ENCODE results near the gene STMN3. TPM values are rescaled to one million over a fixed set of nuclear protein-coding genes. Genes with fewer than 3 reads are reported as not detected.

STMN3 gene
- total RNA-seq, 1 experiment from 2014 or later = 65.6 TPM

DNA sequence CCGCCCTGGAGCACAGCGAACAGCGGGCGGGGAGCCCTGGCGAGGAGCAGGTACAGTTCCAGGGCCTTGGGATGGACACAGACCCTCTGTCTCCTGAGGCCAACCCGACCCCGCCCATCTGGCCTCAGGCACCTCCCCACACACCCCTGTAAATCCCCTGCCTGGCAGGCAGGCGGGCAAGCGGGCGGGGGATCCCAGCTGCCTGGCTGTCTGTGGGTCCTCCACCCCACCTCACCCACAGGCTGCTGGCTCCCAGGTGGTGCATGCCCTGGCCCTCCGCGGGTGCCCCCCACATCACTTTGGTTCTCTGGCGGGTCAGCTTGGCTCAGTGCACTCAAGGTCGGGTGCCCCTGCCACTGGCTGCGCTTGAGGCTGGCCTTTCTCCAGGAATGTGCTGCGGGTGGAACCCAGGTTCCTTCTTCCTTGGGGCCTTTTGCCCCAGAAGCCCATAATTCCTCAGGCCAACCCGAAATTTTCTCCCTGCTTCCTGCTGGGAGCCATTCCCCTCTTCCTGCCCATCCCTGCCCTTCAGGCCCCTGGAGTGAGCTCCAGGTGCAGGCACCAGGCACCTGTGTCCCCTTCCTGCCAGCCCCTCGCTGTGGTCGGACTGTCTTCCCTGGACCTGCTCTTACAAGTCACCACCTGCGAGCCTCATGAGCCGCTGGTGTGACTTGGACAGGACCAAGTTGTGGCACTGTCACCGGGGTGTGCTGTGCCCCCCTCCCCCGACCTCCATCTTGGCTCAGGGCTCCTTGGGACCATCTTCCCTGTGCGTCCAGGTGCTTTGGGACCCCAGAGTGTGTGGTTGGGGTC, 37.9 kb upstream of the STMN3 start (continued):
- TF ChIP-seq ERG (CRISPR knock-in tag; IDR thresholded peaks at IDR 0.05) = no peak

DNA sequence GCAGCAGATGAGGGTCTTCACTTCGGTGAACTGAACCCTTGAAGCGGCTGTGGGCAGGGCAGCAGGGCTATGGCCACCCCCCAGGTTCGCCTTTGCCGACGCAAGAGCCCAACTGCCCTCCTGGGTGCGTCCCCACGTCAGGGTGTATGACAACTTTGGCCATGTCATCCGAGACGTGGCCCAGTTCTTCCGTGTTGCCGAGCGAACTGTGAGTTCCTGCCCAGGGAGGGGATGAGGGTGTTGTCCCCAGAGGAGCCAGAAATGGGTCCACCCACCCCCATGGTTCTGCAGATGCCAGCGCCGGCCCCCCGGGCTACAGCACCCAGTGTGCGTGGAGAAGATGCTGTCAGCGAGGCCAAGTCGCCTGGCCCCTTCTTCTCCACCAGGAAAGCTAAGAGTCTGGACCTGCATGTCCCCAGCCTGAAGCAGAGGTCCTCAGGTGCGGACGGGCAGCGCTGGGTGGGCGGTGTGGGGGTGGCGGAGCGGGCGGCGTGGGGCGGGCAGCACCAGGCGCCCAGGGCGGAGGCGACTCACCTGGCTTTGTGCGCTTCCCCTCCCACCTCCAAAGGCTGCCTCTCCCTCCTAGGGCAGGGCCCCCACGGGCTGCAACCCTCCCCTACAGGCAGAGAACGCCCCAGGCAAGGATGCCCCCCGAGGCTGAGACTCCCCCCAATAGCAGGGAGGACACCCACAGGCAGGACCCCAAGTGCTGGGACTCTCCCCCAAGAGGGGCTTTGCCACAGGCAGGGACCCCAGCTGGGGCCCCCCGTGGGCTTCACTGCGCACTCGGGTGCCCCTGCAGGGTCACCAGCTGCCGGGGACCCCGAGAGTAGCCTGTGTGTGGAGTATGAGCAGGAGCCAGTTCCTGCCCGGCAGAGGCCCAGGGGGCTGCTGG, 37.0 kb upstream of the STMN3 start:
- Mint-ChIP-seq H3K4me3 (no peak overlapping the region), H3K36me3 (peaks cover 14% of the 10 kb centered on the region), H3K27ac (no peak overlapping the region), H3K9me3 (no peaks in the 10 kb centered on the region), H3K4me1 (no peaks in the 10 kb centered on the region), H3K27me3 (ENCODE audit: low read depth) (peaks cover 3% of the 10 kb centered on the region; the same call in 1 of the 2 replicates)
- ATAC-seq (no peak), DNase-seq (ENCODE audit: low spot score) (no peak)
- ChIA-PET POLR2A (no interaction called here), CTCF (no interaction called here)
- no peak for TF ChIP-seq SOX15 (CRISPR knock-in tag; IDR thresholded peaks at IDR 0.05)
- TF ChIP-seq, protein P1, sequence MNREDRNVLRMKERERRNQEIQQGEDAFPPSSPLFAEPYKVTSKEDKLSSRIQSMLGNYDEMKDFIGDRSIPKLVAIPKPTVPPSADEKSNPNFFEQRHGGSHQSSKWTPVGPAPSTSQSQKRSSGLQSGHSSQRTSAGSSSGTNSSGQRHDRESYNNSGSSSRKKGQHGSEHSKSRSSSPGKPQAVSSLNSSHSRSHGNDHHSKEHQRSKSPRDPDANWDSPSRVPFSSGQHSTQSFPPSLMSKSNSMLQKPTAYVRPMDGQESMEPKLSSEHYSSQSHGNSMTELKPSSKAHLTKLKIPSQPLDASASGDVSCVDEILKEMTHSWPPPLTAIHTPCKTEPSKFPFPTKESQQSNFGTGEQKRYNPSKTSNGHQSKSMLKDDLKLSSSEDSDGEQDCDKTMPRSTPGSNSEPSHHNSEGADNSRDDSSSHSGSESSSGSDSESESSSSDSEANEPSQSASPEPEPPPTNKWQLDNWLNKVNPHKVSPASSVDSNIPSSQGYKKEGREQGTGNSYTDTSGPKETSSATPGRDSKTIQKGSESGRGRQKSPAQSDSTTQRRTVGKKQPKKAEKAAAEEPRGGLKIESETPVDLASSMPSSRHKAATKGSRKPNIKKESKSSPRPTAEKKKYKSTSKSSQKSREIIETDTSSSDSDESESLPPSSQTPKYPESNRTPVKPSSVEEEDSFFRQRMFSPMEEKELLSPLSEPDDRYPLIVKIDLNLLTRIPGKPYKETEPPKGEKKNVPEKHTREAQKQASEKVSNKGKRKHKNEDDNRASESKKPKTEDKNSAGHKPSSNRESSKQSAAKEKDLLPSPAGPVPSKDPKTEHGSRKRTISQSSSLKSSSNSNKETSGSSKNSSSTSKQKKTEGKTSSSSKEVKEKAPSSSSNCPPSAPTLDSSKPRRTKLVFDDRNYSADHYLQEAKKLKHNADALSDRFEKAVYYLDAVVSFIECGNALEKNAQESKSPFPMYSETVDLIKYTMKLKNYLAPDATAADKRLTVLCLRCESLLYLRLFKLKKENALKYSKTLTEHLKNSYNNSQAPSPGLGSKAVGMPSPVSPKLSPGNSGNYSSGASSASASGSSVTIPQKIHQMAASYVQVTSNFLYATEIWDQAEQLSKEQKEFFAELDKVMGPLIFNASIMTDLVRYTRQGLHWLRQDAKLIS (CRISPR knock-in tag; IDR thresholded peaks at IDR 0.05; ENCODE audit: borderline replicate concordance) = no peak
- TF ChIP-seq SMAD3 (CRISPR knock-in tag; IDR thresholded peaks at IDR 0.05; ENCODE audit: borderline replicate concordance) = no peak
- TF ChIP-seq NR3C1 (CRISPR knock-in tag; conservative IDR thresholded peaks at IDR 0.05; ENCODE audit: low read depth) = no peak
- TF ChIP-seq TEAD1 (CRISPR knock-in tag; IDR thresholded peaks at IDR 0.05) = no peak
- TF ChIP-seq NR2C2 (CRISPR knock-in tag; IDR thresholded peaks at IDR 0.05) = no peak

DNA sequence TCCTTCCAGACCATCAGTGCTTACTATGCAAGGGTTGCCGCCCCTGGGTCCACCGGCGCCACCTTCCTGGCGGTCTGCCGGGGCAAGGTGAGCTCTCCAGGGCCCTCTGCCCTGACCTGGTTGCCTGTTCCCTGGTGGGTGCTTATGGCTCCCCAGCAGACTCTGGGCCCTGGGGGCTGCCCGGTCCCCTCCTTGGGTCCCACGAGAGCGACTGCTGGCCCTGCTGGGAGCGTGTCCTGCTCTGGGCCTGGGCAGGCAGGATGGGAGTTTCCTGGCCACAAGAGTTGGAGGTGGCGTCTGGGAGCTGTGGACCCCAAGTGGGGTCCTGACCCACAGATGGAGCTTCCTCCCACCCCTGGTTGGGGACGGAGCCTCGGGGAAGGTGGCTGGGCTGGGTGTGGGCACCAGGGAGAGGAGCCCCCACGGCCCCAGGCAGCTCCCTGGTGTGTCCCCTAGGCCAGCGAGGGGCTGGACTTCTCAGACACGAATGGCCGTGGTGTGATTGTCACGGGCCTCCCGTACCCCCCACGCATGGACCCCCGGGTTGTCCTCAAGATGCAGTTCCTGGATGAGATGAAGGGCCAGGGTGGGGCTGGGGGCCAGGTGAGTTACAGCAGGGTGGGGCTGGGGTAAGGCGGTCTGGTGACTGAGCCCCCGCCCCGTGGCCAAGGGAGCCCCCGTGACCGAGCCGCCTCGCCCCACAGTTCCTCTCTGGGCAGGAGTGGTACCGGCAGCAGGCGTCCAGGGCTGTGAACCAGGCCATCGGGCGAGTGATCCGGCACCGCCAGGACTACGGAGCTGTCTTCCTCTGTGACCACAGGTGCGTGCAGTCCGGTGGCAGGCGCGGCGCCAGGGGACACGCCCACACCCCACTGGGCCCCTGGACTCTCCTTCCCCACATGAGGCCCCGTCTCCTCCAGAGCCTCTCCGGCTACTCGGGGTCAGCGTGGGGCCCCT, 36.1 kb upstream of the STMN3 start:
- DNase-seq (ENCODE audit: low spot score) = no peak
- Mint-ChIP-seq H3K4me3 (no peak overlapping the region), H3K27me3 (ENCODE audit: low read depth) (peaks cover 3% of the 10 kb centered on the region; the same call in 1 of the 2 replicates), H3K9me3 (no peaks in the 10 kb centered on the region), H3K36me3 (peaks cover 14% of the 10 kb centered on the region), H3K27ac (no peak overlapping the region), H3K4me1 (no peaks in the 10 kb centered on the region)
- no peak for ATAC-seq
- CTCF ChIA-PET = no interaction called here
- POLR2A ChIA-PET = interaction anchor here (0.5 kb wide), 1 partner anchor 827 kb away, joined by 4 read pairs; no protein-coding TSS in a partner anchor
- TF ChIP-seq SP1 (CRISPR knock-in tag; conservative IDR thresholded peaks at IDR 0.05) (no peak), GTF2I (CRISPR knock-in tag; conservative IDR thresholded peaks at IDR 0.05) (no peak), TCF7 (CRISPR knock-in tag; IDR thresholded peaks at IDR 0.05; ENCODE audit: low read depth) (no peak), PRRX2 (CRISPR knock-in tag; IDR thresholded peaks at IDR 0.05) (no peak)

Data from WTC11 (cell line).